GM21737 (cell line): ENCODE data around the gene LARGE2.

ENCODE experiments used
- ATAC-seq: cut with Tn5 transposase; IDR thresholded peaks from one replicate; pipeline ENCODE4 v1.9.1; 2021; ENCODE audit warnings: mild to moderate bottlenecking, moderate library complexity; ENCODE audit not compliant: unreplicated experiment

LARGE2 gene

DNA sequence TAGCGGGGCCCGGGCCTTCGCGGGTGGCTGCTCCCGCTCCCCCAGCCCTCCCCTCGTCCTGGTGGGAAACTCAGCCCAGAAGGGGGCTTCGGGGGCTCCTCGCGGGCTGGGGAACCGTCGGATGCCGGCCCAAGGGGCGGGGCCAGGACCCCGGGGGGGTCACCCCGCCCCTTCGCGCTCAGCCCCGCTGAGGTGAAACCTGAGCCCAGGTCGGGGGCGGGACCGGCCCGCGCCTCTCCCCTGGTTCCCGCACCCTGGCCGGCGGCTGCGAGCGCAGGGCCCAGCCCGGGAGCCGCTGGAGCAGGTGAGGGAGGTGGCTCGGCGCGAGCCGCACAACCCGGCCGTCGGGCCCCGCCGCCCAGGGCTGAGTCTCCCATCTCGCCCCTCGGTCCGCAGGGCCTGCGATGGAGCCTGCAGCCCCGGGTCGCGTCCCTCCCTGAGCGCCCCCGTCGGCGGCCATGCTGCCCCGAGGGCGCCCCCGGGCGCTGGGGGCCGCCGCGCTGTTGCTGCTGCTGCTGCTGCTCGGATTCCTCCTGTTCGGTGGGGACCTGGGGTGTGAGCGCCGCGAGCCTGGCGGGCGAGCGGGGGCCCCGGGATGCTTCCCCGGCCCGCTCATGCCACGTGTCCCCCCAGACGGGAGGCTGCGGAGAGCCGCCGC is at the start of gene LARGE2:
Gene LARGE2, plus strand, starts transcription at position 232 of the 658 bp plus-strand sequence. Its CDS starts 227 bp downstream, at position 459.
- no peak for ATAC-seq

DNA sequence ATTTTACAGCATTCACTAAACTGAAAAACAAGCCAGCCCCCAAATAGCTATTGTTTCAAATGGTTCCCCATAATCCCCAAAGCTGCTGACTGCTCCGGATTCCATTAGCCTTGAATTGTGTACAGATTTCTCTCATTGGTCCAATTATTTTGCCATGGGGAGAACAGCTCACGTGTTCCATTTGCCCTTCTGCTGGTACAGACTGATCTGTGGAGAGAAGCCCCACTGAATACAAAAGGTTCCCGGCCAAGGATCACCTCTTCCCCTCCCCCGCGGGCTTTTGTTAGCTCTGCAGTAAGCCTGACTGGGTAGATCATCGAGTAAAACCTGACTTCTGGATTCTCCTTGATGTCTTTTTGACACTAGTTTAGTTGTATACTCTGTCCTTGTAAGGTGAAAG is 46.1 kb upstream of the LARGE2 start:
- ATAC-seq: no peak

DNA sequence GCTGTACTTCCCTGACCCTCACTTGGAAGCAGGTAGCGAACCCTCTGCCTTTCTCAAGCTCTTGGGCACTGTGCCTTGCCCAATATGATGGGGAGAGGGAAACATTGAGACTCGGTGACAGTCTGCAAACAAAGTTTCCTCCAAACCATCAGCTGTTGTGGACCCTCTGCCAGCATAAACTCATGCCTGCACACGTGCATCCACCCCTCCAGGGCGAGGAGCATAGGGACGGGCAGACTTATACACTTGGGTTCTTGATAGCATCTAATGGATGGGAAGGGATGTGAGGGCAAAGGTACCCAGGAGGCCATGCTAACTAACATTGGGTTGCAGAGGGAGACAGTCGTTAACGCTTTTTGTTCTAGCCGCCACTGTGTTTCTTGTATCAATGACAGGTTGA is 45.2 kb upstream of the LARGE2 start:
- no peak for ATAC-seq

DNA sequence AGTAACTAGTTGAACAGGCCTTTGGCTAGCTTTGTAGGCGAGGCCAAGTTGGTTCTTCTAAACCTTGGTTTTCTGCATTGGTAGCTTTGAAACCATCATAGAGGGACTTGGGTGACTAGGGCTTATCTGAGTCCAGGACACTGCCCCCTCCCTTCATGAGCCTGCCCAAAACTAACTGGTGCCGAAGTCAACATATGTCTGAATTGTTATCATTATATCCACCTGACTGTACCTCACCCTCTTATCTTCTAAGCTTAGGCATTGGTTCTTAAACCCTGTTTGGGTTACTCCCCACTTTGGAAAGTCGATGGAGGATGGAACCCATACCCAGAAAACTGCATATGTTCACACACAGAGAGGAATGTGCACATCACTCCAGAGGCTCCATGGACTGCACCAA is 44.6 kb upstream of the LARGE2 start:
- ATAC-seq: no peak

DNA sequence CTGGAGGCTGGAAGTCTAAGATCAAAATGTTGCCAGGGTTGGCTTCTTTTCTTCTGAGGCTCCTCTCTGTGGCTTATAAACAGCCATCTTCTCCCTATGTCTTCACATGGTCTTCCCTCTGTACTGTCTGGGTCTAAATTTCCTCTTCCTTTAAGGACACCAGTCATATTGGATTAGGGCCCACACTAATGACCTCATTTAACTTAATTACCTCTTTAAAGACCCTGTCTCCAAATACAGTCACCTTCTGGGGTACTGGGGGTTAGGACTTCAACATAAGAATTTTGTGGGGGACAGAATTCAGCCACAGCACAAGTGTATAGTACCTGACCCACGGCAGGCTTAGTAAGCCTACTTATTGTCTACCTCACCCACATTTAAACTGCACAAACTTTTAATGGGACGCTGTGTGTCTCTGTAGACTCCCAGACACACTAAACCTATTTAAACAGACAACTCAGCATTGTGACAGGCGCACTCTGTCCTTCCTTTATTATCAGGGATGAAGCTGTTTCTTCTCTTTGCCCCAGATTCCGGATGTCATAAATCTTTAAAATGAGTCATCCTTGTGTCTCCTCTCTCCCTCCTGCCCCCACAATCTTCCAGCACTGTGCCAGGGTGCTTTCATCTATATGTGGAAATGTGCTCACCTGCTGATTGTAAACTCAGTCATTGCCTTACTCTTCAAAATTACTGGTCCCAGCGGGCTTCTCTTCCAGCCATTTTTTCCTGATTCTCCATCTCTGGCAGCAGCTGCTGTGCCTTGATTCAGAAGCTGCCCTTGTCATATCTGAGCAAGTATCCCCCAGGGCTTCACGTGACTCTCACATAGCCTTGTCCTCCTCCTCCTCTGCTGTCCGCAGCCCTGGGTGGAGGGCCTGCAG is 42.4 kb upstream of the LARGE2 start:
- no peak for ATAC-seq

DNA sequence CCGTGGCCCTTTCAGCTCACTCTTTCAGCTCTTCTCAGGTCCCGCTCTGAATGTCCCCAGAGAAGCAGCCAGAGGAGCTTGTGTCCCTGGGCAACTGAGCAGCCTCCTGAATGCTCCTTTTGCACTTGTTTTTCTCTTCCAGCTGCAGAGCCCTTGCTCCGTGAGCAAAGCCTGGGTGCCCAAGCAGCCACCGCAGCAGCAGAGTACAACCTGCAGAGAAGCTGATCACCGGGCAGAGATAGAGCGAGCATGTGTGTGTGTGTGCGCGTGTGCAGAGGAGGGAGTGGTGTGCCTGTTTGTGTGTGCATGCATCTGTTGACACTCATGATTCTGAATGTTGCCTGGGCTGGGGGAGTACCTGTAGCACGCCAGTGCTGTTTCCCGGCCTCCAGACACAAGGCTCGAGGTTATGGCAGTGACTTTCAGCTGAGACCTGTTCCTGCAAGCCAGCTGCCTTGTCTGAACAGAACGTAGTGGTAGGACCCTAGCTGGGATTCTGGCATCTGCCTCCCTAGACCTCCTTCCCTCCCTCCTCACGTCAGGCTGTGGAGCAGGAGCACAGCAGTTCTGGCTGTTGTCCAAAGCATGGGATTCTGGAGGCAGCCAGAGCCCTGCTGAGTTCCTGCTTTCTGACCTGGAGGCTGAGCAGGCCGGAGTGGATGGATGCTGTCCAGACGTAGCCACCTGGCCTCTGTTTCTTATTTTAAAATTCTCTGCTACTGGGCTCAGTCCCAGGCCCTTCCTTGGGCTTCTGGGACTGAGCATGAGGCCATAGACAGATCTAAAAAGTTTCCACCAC is 41.5 kb upstream of the LARGE2 start:
- ATAC-seq: no peak

DNA sequence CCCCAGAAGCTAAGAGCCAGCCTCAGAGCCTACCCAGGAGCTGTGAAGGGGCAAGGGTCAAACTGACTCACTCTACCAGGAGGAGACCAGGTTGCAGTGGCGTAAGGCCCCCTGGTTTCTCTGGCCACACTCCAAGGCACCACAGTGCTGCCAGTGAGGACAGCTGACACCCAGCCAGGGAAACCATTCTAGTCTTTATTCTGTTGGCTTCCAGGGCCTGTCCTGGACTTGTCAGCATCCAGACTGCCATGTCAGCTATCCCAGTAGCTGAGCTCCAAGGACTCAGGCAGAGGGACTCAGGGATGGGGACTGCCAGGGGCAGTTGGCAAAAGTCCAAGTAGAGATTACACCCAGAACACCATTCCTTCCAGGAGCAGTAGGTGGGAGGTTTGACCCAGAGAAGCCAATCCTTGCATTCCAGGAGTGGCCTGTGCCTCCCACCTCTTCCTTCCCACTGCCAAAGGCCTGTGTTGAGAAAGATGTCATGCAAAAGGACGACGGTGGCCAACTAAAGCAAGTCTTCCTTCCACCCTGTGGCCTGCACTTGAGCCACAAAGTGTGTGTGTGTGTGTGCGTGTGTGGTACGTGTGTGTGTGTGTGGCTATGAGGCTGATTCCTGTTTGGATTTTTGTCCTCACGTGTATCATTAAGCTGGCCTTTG is 40.6 kb upstream of the LARGE2 start:
- ATAC-seq: no peak

DNA sequence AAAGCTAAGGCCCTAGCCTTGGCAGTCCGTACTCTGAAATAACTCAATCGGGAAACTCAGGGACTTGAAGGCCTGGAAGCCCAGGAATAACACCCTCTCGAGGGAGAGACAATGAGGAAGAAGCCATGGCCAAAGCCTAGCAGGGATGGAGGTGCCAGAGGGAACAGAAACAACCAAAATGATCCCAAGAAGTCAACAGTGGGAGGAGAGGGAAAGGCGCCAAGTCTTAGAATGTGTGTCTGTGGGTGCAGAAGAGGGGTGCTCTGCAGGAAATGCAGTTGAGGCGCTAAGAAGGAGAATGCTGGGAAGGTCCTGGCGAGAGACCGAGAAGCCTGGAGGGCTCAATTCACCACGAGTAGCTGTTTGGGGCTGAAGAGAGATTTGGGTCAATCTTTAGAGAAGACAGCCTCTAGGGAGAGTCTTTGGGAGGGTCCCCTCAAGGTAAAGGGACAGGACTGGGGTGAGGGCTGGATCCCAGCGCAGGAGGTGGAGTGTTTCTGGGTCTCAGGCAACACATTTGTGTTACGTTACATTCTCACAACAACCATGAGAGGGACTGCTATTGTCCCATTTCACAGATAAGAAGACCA is 37.8 kb upstream of the LARGE2 start:
- ATAC-seq: no peak

DNA sequence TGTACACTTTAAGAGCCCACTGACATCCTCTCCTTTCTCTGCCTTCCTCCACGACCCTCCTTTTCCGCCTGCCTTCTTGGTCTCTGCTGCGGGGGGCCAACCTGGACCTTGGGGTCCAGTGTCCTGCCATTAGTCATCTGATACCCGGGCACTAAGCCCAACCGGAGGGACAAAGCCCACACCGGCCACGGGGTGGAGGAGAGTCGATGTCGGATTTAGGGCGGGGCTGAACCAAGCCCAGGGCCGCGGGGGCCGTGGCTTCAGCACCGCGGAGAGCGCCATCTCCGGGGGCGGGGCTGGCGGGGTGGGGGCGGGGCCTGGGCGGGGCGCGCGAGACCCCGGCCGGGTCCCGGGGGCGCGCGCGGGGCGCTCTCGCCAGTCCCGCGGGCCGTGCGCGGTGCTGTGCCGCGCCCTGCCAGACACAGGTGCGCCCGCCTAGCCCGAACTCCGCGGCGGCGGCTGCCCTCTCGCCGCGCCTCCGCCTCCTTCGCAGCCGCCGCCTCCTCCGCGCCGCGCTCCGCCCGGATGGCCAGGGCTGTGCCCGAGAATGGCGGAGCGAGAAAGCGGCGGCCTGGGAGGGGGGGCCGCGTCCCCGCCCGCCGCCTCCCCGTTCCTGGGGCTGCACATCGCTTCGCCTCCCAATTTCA is 37.1 kb upstream of the LARGE2 start, which contains the start of gene MAPK8IP1:
Gene MAPK8IP1, plus strand, starts transcription at position 378 of the 647 bp plus-strand sequence. Its CDS starts 170 bp downstream, at position 548.
- no peak for ATAC-seq

DNA sequence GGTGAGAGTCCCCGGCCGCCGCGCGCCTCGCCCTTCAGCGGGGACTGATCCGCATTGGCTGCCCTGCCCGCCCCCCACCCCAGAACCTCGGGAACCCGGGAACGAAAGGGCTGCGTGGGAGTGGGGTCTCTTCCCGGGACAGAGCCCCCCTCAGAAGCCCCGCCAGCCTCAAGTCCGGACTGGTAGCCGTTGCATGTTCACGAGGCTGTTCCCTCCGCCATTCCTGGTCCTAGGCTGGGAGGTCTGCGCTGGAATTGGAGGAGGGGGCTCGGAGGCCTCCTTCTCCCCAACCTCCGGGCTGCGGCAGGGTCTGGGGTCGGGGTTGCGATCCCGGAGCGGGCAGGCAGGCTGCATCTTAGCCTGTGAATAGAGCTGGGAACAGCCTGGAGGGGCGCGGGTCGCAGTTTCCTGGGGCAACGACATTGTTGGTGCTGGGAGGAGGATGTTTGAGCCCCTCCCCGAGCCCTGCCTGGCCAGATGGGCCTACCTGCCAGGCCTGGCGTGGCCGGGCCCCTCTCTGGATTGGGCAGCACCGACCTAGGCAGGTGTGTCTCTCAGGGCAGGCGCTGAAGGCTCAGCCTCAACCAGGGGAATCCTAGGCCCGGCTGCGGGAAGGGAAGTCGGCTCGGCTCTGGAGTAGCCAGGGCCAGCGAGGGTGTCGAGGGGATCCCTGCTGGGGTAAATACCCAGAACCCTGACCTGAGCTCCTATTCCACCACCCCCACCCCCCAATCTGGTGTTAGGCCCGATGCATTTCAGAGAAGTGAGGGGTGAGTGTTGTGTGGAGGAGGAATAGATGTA is 36.3 kb upstream of the LARGE2 start:
- ATAC-seq: no peak

DNA sequence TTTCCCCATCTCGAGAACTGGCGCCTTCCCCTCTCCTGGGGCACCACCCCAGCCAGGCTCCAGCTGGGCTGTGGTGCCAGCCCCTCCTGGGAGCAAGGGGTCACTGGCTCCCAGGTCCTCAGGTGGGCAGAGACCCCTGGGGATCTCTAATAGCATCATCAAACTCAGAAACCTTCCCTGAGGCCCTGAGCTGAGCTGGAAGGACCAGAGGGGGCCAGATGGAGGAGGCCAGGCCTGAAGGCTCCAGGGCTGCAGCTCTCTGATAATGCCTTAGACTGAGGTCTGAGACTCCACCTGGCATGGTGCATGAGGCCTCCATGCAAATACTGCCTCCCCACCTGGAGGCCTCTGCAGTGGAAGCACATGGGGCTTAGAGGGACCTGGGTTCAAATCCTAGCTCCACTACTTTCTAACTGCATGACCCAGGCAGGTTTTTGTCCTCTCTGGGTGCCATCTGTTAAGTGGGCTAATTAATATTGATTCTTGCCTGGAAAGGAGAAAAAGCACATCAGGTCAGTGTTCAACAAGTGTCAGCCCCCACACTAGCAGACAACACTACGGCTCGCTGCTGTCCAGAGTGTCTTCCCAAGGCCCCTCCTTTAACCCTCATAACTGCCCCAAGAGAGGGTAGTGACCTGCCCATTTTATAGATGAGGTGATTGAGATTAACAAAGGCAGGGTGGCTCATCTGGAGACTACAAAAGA is 35.5 kb upstream of the LARGE2 start:
- ATAC-seq: no peak

DNA sequence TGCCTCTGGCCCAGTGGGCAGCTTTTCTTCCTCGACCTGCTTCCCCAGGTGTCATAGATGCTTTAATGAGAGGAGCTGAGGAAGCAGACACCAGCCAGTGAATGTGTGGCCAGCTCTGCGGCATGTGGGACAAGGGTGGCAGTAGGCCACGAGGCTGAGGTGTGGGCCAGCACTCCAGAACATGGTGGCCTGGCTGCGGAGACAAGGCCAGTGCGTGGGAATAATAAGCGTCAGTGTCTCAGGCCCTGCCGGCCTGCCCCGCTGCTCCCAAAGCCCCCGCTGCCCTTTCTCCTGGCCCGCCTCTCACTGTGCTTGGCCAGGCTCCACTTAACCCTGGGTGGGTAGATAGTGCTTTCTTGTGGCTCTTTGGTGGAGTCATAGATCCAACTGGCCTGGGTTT is 34.9 kb upstream of the LARGE2 start:
- ATAC-seq: no peak

DNA sequence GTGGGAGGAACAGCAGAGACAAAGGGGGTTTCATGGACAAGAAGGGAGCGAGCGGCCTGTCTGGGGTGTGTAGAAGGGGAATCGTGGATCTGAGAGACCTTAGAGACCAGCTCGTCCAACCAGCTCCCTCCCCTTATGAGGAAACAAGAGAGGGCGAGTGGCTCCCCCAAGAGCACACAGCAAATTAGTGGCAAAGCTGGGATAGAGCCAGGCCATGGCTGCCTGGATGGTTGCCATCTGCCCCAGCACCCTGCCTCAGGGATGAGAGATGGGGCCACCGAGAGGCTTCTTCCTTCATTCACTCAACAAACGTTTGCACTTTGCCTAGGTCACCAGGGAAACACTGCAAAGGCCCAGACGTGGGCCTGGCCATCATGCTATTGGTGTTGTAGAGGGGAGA is 32.9 kb upstream of the LARGE2 start:
- ATAC-seq: no peak

DNA sequence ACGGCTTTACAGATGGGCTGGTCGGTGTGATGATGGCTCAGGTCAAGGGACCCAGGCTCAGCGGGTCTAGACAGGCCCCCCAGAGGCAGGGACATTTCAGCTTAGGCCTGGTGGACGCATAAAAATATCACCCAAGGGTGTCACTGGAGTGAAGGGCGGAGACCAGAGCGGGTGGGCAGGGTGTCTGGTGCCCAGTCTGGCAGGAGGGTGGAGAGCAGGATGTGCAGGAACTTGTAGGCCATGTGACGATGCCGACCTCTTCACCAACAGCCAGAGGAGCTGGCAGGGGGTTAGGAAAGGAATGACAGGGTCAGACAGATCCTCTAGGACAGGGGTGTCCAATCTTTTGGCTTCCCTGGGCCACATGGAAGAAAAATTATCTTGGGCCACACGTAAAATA is 32.5 kb upstream of the LARGE2 start:
- no peak for ATAC-seq

DNA sequence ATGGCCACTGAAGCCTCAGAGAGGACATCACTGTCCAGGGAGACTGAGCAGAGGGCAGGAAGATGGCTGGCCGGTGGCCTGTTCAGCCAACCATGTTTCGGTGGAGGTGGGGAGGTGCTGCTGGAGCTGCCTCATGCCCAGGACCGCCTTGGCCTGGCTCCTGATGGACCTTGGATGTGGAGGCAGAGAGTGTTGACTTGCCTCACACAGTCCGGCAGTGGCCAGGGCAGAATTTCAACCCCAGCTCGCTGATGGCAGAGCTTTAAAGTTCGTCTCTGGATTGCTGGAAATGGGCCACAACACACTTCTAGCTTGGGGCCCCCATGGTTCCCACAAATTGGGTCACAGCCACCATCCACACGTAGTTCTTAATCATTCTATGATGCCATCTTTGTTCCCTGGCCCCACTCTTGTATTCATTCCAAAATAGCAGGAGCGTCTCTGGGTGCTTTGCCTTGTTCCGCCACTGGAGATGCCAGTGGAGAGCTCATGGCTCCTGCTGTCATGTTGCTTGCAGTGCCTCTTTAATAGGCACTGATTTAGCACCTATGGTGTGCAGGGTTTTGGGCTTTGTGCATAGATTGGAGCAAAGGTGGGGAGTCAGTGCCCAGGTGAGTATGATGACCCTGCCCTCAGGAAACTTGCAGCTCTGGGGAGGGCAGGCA is 31.4 kb upstream of the LARGE2 start:
- no peak for ATAC-seq

DNA sequence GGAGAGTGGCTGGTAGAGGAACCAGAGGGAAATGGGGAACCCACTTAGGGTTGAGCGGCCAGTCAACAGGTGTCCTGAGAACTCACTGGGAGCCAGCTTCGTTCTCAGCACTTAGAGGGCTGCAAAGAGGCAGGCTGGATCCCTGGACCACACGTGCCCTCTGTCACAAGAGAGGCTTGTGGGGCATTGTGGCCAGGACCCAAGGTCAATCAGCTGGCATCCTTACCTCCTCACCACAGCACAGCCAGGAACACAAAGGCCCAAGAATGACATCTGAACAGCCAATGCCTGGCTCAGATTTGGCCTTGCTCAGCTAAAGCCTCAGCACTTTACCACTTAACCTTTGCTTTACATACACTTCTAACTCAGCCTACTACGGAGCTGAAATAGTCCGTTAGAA is 29.6 kb upstream of the LARGE2 start:
- no peak for ATAC-seq

DNA sequence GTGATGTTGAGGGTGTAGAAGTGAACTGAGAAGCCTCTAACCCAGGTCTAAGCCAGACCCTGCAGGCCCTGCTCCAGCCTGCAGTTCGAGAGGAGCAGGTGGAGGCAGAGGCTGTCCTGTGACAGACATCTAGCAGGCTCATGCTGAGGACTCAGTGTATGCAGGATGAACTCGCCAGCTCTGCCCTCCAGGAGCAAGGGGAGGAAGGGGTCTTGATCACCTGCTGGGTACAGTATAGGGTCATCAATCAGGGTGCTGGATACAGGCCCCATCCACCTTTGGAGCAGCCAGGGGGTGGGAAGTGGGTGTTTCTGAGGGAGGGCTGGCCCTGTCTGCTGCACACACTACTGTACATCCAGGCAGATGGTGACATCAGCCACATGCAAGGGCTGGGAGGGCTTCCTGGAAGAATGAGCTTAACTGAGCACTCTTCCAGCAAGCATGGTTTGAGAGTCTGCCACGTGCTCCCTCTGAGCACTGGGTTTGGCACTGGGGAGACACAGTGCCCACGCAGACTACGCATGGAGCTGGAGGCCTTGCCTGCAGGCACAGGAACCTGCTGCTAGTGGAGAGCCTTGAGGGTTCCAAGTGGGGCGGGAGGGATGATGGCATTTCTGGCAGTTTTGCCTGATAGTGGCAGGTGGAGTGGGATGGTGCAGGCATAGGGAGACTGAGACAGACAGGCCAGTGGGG is 27.8 kb upstream of the LARGE2 start:
- no peak for ATAC-seq
